ENCODE data around the gene NRN1L. TPM values are rescaled to one million over a fixed set of nuclear protein-coding genes. Genes with fewer than 3 reads are reported as not detected.
"Not testable (repeated sequence)": the region's sequence is repeated elsewhere in the genome, so short reads cannot be mapped to it uniquely, and the experiment has no call there.

Gene NRN1L
- under 1 TPM; 0.45 to 0.99 TPM for total RNA-seq

GRCh38 chr16:67884684-67885083 is at the start of gene NRN1L:
NRN1L (plus strand) TSS chr16:67884885; CDS start chr16:67884904, 19 bp downstream.
- no peaks in the 10 kb centered on the region for H3K9me3 Mint-ChIP-seq (ENCODE audit: low read depth)
- peaks cover 18% of the 10 kb centered on the region for H3K36me3 Mint-ChIP-seq
- DNase-seq, result no peak
- H3K4me1 Mint-ChIP-seq, result no peaks in the 10 kb centered on the region
- CTCF ChIA-PET, result interaction anchor here (1.3 to 3.5 kb wide), 17 partner anchors 8 to 167 kb away, joined by 4 to 28 read pairs (median 12); partner anchors contain the start of genes CTRL, EDC4, PSKH1 and PSMB10
- no peak within 1 kb of the TSS for H3K4me3 Mint-ChIP-seq
- no peak for ATAC-seq
- peak within 1 kb of the TSS; percentile 46 for H3K27ac Mint-ChIP-seq
- no peaks in the 10 kb centered on the region for H3K27me3 Mint-ChIP-seq

GRCh38 chr16:67837190-67837589 is 47.5 kb upstream of the NRN1L start:
- peaks cover 17% of the 10 kb centered on the region for H3K4me1 Mint-ChIP-seq
- H3K9me3 Mint-ChIP-seq (ENCODE audit: low read depth); H3K36me3 Mint-ChIP-seq; H3K27me3 Mint-ChIP-seq; ATAC-seq; H3K4me3 Mint-ChIP-seq; H3K27ac Mint-ChIP-seq; DNase-seq: not testable (repeated sequence)
- CTCF ChIA-PET, result interaction anchor here (7.2 kb wide), 1 partner anchor 21 kb away, joined by 73 read pairs; no protein-coding TSS in a partner anchor

- no peak for ATAC-seq
- Mint-ChIP-seq H3K27ac (no peak overlapping the region), H3K4me3 (no peak overlapping the region), H3K36me3 (no peaks in the 10 kb centered on the region), H3K27me3 (no peaks in the 10 kb centered on the region), H3K9me3 (ENCODE audit: low read depth) (no peaks in the 10 kb centered on the region), H3K4me1 (peaks cover 11% of the 10 kb centered on the region)
- CTCF ChIA-PET, result interaction anchor here (7.2 kb wide), 1 partner anchor 22 kb away, joined by 73 read pairs; no protein-coding TSS in a partner anchor
- no peak for DNase-seq
Observed at GRCh38 chr16:67837811-67838210, 46.9 kb upstream of the NRN1L start.

GRCh38 chr16:67841198-67841815 is 43.4 kb upstream of the NRN1L start:
- H3K27ac Mint-ChIP-seq, result peak overlapping the region; percentile 98
- peaks cover 37% of the 10 kb centered on the region for H3K4me1 Mint-ChIP-seq
- DNase-seq, result no peak
- no peak for ATAC-seq
- no peaks in the 10 kb centered on the region for H3K9me3 Mint-ChIP-seq (ENCODE audit: low read depth)
- peaks cover 5% of the 10 kb centered on the region for H3K36me3 Mint-ChIP-seq
- H3K4me3 Mint-ChIP-seq, result peak overlapping the region; percentile 91
- H3K27me3 Mint-ChIP-seq, result no peaks in the 10 kb centered on the region
- CTCF ChIA-PET, result interaction anchor here (0.7 to 1.8 kb wide), 4 partner anchors 25 to 939 kb away, joined by 3 to 9 read pairs (median 4); no protein-coding TSS in a partner anchor

GRCh38 chr16:67841816-67842508 is 42.7 kb upstream of the NRN1L start, which contains the start of gene THAP11:
THAP11 (plus strand) TSS chr16:67842320; CDS start chr16:67842555, 235 bp downstream.
- peak; percentile 97 for DNase-seq
- H3K36me3 Mint-ChIP-seq, result peaks cover 5% of the 10 kb centered on the region
- H3K27me3 Mint-ChIP-seq, result no peaks in the 10 kb centered on the region
- CTCF ChIA-PET, result interaction anchor here (1.1 to 1.8 kb wide), 3 partner anchors 25 to 321 kb away, joined by 3 to 9 read pairs (median 5); no protein-coding TSS in a partner anchor
- H3K27ac Mint-ChIP-seq, result peak within 1 kb of the TSS; percentile 98
- H3K9me3 Mint-ChIP-seq (ENCODE audit: low read depth), result no peaks in the 10 kb centered on the region
- H3K4me1 Mint-ChIP-seq, result peaks cover 37% of the 10 kb centered on the region
- ATAC-seq, result peak; percentile 62
- H3K4me3 Mint-ChIP-seq, result peak within 1 kb of the TSS; percentile 95

GRCh38 chr16:67842509-67843342 is 42.0 kb upstream of the NRN1L start:
- Mint-ChIP-seq H3K36me3 (peaks cover 5% of the 10 kb centered on the region), H3K4me3 (peak overlapping the region; percentile 95), H3K4me1 (peaks cover 40% of the 10 kb centered on the region), H3K27me3 (no peaks in the 10 kb centered on the region), H3K9me3 (ENCODE audit: low read depth) (no peaks in the 10 kb centered on the region), H3K27ac (peak overlapping the region; percentile 96)
- DNase-seq (peak; percentile 80), ATAC-seq (peak; percentile 34)
- CTCF ChIA-PET, result interaction anchor here (0.9 to 4.5 kb wide), 7 partner anchors 9 to 347 kb away, joined by 3 to 38 read pairs (median 3); partner anchors contain the start of genes RANBP10 and TSNAXIP1

GRCh38 chr16:67843343-67843765 is 41.3 kb upstream of the NRN1L start:
- ATAC-seq (no peak), DNase-seq (no peak)
- CTCF ChIA-PET, result interaction anchor here (0.9 to 4.5 kb wide), 7 partner anchors 10 to 347 kb away, joined by 3 to 38 read pairs (median 3); partner anchors contain the start of genes RANBP10 and TSNAXIP1
- H3K4me1 Mint-ChIP-seq, result peaks cover 47% of the 10 kb centered on the region
- H3K36me3 Mint-ChIP-seq, result peaks cover 5% of the 10 kb centered on the region
- peak overlapping the region; percentile 96 for H3K27ac Mint-ChIP-seq
- H3K27me3 Mint-ChIP-seq, result no peaks in the 10 kb centered on the region
- no peaks in the 10 kb centered on the region for H3K9me3 Mint-ChIP-seq (ENCODE audit: low read depth)
- peak overlapping the region; percentile 95 for H3K4me3 Mint-ChIP-seq

GRCh38 chr16:67844497-67844896 is 40.2 kb upstream of the NRN1L start:
- peaks cover 9% of the 10 kb centered on the region for H3K36me3 Mint-ChIP-seq
- peak overlapping the region; percentile 96 for H3K27ac Mint-ChIP-seq
- H3K9me3 Mint-ChIP-seq (ENCODE audit: low read depth), result no peaks in the 10 kb centered on the region
- H3K27me3 Mint-ChIP-seq, result no peaks in the 10 kb centered on the region
- CTCF ChIA-PET, result interaction anchor here (0.7 to 4.5 kb wide), 9 partner anchors 11 to 178 kb away, joined by 3 to 38 read pairs (median 5); partner anchors contain the start of genes EDC4, RANBP10 and TSNAXIP1
- peak overlapping the region; percentile 95 for H3K4me3 Mint-ChIP-seq
- peaks cover 52% of the 10 kb centered on the region for H3K4me1 Mint-ChIP-seq
- no peak for ATAC-seq
- DNase-seq, result no peak

- Mint-ChIP-seq H3K4me1 (peaks cover 55% of the 10 kb centered on the region), H3K27me3 (no peaks in the 10 kb centered on the region), H3K36me3 (peaks cover 12% of the 10 kb centered on the region), H3K9me3 (ENCODE audit: low read depth) (no peaks in the 10 kb centered on the region), H3K27ac (peak overlapping the region; percentile 91), H3K4me3 (peak overlapping the region; percentile 79)
- CTCF ChIA-PET, result interaction anchor here (0.9 to 4.5 kb wide), 9 partner anchors 12 to 324 kb away, joined by 3 to 38 read pairs (median 5); partner anchors contain the start of genes EDC4, RANBP10 and TSNAXIP1
- ATAC-seq, result no peak
- DNase-seq, result peak; percentile 43
Observed at GRCh38 chr16:67845291-67846062, 39.2 kb upstream of the NRN1L start.

- Mint-ChIP-seq H3K27ac (peak overlapping the region; percentile 91), H3K9me3 (ENCODE audit: low read depth) (no peaks in the 10 kb centered on the region), H3K4me3 (peak overlapping the region; percentile 79), H3K4me1 (peaks cover 55% of the 10 kb centered on the region), H3K36me3 (peaks cover 12% of the 10 kb centered on the region), H3K27me3 (no peaks in the 10 kb centered on the region)
- CTCF ChIA-PET, result interaction anchor here (0.7 to 4.5 kb wide), 9 partner anchors 12 to 325 kb away, joined by 3 to 38 read pairs (median 4); partner anchors contain the start of genes RANBP10 and TSNAXIP1
- ATAC-seq (no peak), DNase-seq (no peak)
Observed at GRCh38 chr16:67846063-67846319, 38.7 kb upstream of the NRN1L start.

- Mint-ChIP-seq H3K36me3 (peaks cover 12% of the 10 kb centered on the region), H3K4me1 (peaks cover 52% of the 10 kb centered on the region), H3K4me3 (peak within 1 kb of the TSS; percentile 79), H3K9me3 (ENCODE audit: low read depth) (no peaks in the 10 kb centered on the region), H3K27me3 (no peaks in the 10 kb centered on the region), H3K27ac (peak within 1 kb of the TSS; percentile 91)
- CTCF ChIA-PET, result interaction anchor here (0.7 to 4.5 kb wide), 9 partner anchors 13 to 325 kb away, joined by 3 to 38 read pairs (median 4); partner anchors contain the start of genes RANBP10 and TSNAXIP1
- DNase-seq (peak; percentile 98), ATAC-seq (peak; percentile 69)
Observed at GRCh38 chr16:67846320-67847063, 38.2 kb upstream of the NRN1L start, which contains the start of gene NUTF2. NUTF2 (plus strand) TSS chr16:67846933; CDS start chr16:67865131, 18,198 bp downstream.
